HEK293T (cell line): ENCODE measurements around the gene PDE6B.

Experiments
- ARNT ChIP-seq: fragments of 450-650 bp; IDR thresholded peaks from 2 replicates; pipeline ENCODE4 v1.6.1; 2017; ENCODE audit warnings: mild to moderate bottlenecking
- FOXA1 ChIP-seq: fragments of 450-650 bp; IDR thresholded peaks from 2 replicates; pipeline ENCODE4 v1.6.1; 2016; ENCODE audit warnings: mild to moderate bottlenecking
- FOXK2 ChIP-seq: fragments of 450-650 bp; IDR thresholded peaks from 2 replicates; pipeline ENCODE4 v1.6.1; 2016; ENCODE audit warnings: mild to moderate bottlenecking
- HDGF ChIP-seq: fragments of 450-650 bp; IDR thresholded peaks from 2 replicates; pipeline ENCODE4 v1.6.1; 2017; ENCODE audit warnings: antibody characterized with exemption, borderline replicate concordance
- NFRKB ChIP-seq: fragments of 450-650 bp; IDR thresholded peaks from 2 replicates; pipeline ENCODE4 v1.6.1; 2016; ENCODE audit warnings: mild to moderate bottlenecking, moderate library complexity
- SP1 ChIP-seq: fragments of 450-650 bp; IDR thresholded peaks from 2 replicates; pipeline ENCODE4 v1.6.1; 2017
- ZNF384 ChIP-seq: fragments of 450-650 bp; IDR thresholded peaks from 2 replicates; pipeline ENCODE4 v1.6.1; 2016

GRCh38 chr4:656436-657337 is 31.3 kb downstream of the PDE6B start:
- TF ChIP-seq ARNT (no peak), SP1 (no peak), HDGF (no peak), FOXA1 (no peak), FOXK2 (no peak), NFRKB (no peak), ZNF384 (no peak)
